K562 (cell line): ENCODE results near the gene AP5Z1. TPM values are rescaled to one million over a fixed set of nuclear protein-coding genes. Genes with fewer than 3 reads are reported as not detected.

ENCODE experiments used
- BRF1 ChIP-seq: IDR thresholded peaks from 3 replicates; pipeline ENCODE4 v1.6.1; 2011; ENCODE audit warnings: borderline replicate concordance, mild to moderate bottlenecking; ENCODE audit not compliant: insufficient read length; ENCODE audit errors: extremely low read depth
- CBX1 ChIP-seq: sonication (generic); IDR thresholded peaks from 2 replicates; pipeline ENCODE4 v1.6.1; 2016; ENCODE audit warnings: antibody characterized with exemption, low read depth, mild to moderate bottlenecking
- E2F3 ChIP-seq: fragments of 250-450 bp; sonication (Bioruptor Pico); IDR thresholded peaks from 2 replicates; pipeline ENCODE4 v1.4.0; 2020; ENCODE audit warnings: mild to moderate bottlenecking
- ELF4 ChIP-seq: fragments of 450-650 bp; formaldehyde crosslinking; IDR thresholded peaks from 2 replicates; pipeline ENCODE4 v1.4.0; 2022; ENCODE audit warnings: missing genetic modification characterization
- HMG20A ChIP-seq: fragments of 450-650 bp; formaldehyde crosslinking; conservative IDR thresholded peaks from 2 replicates; pipeline ENCODE4 v1.4.0; 2020; ENCODE audit warnings: mild to moderate bottlenecking, mixed read lengths
- JUN ChIP-seq, 2 experiments: sonication (generic) in 1 of 2; formaldehyde crosslinking in 1 of 2; IDR thresholded peaks; 2 replicates each; pipeline versions ENCODE4 v1.6.1 to v1.8.0; 2012 to 2022; ENCODE audit warnings: borderline replicate concordance in 2 of 2, mild to moderate bottlenecking in 2 of 2, improper control_type of control experiment in 1 of 2, low read depth in 1 of 2, low read length in 1 of 2, missing genetic modification reagents in 1 of 2
- KDM1A ChIP-seq, 2 experiments: fragments of 450-650 bp; IDR thresholded peaks; 2 replicates each; pipeline ENCODE4 v1.6.1; 2016; ENCODE audit warnings: mild to moderate bottlenecking in 2 of 2
- MTA3 ChIP-seq: fragments of 450-650 bp; formaldehyde crosslinking; IDR thresholded peaks from 2 replicates; pipeline ENCODE4 v1.6.1; 2017; ENCODE audit warnings: mild to moderate bottlenecking, borderline replicate concordance
- NUFIP1 ChIP-seq: fragments of 450-650 bp; IDR thresholded peaks from 2 replicates; pipeline ENCODE4 v1.6.1; 2018; ENCODE audit not compliant: partially characterized antibody
- PRPF4 ChIP-seq: fragments of 200-400 bp; formaldehyde crosslinking; IDR thresholded peaks from one replicate; pipeline ENCODE4 v1.6.1; 2017; ENCODE audit warnings: low read length, low read depth, mild to moderate bottlenecking; ENCODE audit not compliant: insufficient read depth, poor library complexity, severe bottlenecking
- RBM22 ChIP-seq: fragments of 200-400 bp; formaldehyde crosslinking; IDR thresholded peaks from 2 replicates; pipeline ENCODE4 v1.6.1; 2018; ENCODE audit warnings: low read length, low read depth; ENCODE audit not compliant: poor library complexity, severe bottlenecking
- SAFB ChIP-seq: fragments of 200-400 bp; formaldehyde crosslinking; IDR thresholded peaks from 2 replicates; pipeline ENCODE4 v1.6.1; 2017; ENCODE audit warnings: low read depth, low read length, borderline replicate concordance
- SP2 ChIP-seq: IDR thresholded peaks from 2 replicates; pipeline ENCODE4 v1.6.1; 2011; ENCODE audit warnings: mild to moderate bottlenecking, low read depth, low read length, moderate library complexity; ENCODE audit not compliant: poor library complexity, severe bottlenecking; ENCODE audit errors: extremely low read depth
- SPI1 ChIP-seq: IDR thresholded peaks from 2 replicates; pipeline ENCODE4 v1.6.1; 2011; ENCODE audit warnings: low read depth, low read length, control low read depth, borderline replicate concordance
- STAG1 ChIP-seq: sonication (generic); formaldehyde crosslinking; IDR thresholded peaks from 2 replicates; pipeline ENCODE4 v1.5.0; 2020; ENCODE audit warnings: missing genetic modification reagents, borderline replicate concordance
- TFAM ChIP-seq: fragments of 250-450 bp; sonication (Bioruptor Pico); conservative IDR thresholded peaks from 2 replicates; pipeline ENCODE4 v1.5.0; 2021; ENCODE audit warnings: mild to moderate bottlenecking, moderate library complexity
- XRCC3 ChIP-seq: fragments of 450-650 bp; IDR thresholded peaks from 2 replicates; pipeline ENCODE4 v1.6.1; 2017; ENCODE audit warnings: mild to moderate bottlenecking, moderate library complexity
- ZNF175 ChIP-seq: fragments of 200-800 bp; sonication (Bioruptor generic); IDR thresholded peaks from 2 replicates; pipeline ENCODE4 v1.6.1; 2016; ENCODE audit warnings: low read depth, mild to moderate bottlenecking, missing genetic modification characterization, missing compliant biosample characterization
- ZNF197 ChIP-seq: fragments of 200-800 bp; sonication (Bioruptor generic); IDR thresholded peaks from 2 replicates; pipeline ENCODE4 v1.6.1; 2016; ENCODE audit warnings: low read depth, missing genetic modification characterization, missing compliant biosample characterization
- ZNF57 ChIP-seq: fragments of 450-650 bp; formaldehyde crosslinking; IDR thresholded peaks from 2 replicates; pipeline ENCODE4 v1.4.0; 2020; ENCODE audit warnings: mild to moderate bottlenecking, moderate library complexity
- ZNF644 ChIP-seq: fragments of 200-800 bp; sonication (Bioruptor generic); IDR thresholded peaks from 2 replicates; pipeline ENCODE4 v1.6.1; 2016; ENCODE audit warnings: low read depth, missing genetic modification characterization, missing compliant biosample characterization
- ZNF75A ChIP-seq: fragments of 450-650 bp; formaldehyde crosslinking; IDR thresholded peaks from 2 replicates; pipeline ENCODE4 v1.4.0; 2020; ENCODE audit warnings: mild to moderate bottlenecking
- ZNF76 ChIP-seq: fragments of 250-450 bp; sonication (Bioruptor Pico); IDR thresholded peaks from 2 replicates; pipeline ENCODE4 v1.4.0; 2020; ENCODE audit warnings: mild to moderate bottlenecking, moderate library complexity, borderline replicate concordance
- polyA plus RNA-seq, 8 experiments: library from polyadenylated mRNA; depleted of rRNA in 4 of 8; stranded (reverse) in 5 of 8; unstranded in 3 of 8; fragments of >200 nt; fragmentation: Nextera tagmentation in 2 of 8; fragmentation: Illumina TruSeq in 1 of 8; extraction: Ambion mirVana in 2 of 8; extraction: Trizol in 1 of 8; gene quantifications; 2 replicates each; pipeline versions ENCODE4 v1.2.1 to v1.2.3, GENCODE V29; 2011 to 2014; ENCODE audit warnings: inconsistent platforms in 1 of 8, missing spikeins in 1 of 8
- total RNA-seq, 7 experiments: library from RNA; depleted of rRNA in 6 of 7; stranded (reverse); fragments of >200 nt in 6 of 7; fragmentation: Illumina TruSeq in 2 of 7; extraction: Trizol in 2 of 7; gene quantifications; 2 replicates each; pipeline versions ENCODE4 v1.2.1 to v1.2.3, GENCODE V29; 2011 to 2021; ENCODE audit warnings: low replicate concordance in 1 of 7
- TF ChIP-seq, protein P1 (sequence below): sonication (generic); formaldehyde crosslinking; IDR thresholded peaks from 2 replicates; pipeline ENCODE4 v1.8.1; 2023; ENCODE audit warnings: mild to moderate bottlenecking, missing genetic modification reagents
- TF ChIP-seq, protein P2 (sequence below): IDR thresholded peaks from 3 replicates; pipeline ENCODE4 v1.6.1; 2011; ENCODE audit warnings: borderline replicate concordance, mild to moderate bottlenecking, moderate library complexity; ENCODE audit not compliant: insufficient read length; ENCODE audit errors: extremely low read depth

Gene AP5Z1
- total and polyA plus RNA-seq, 9 of the 15 experiments (the other 6 are each of a cell fraction or from before 2014, with no cell fraction given), result 0.06 to 31.1 (median 6.4) TPM

GRCh38 chr7:4830176-4830575, 54.8 kb downstream of the AP5Z1 start (continued):
- peak; percentile 63; the same call in 1 of the 2 replicates for TF ChIP-seq STAG1
- TF ChIP-seq NUFIP1, result no peak
- no peak for TF ChIP-seq ELF4 (CRISPR knock-in tag)
- no peak for TF ChIP-seq SP2
- TF ChIP-seq JUN (IDR thresholded peaks at IDR 0.05; ENCODE audit: borderline replicate concordance, low read depth, low read length), result peak; percentile 33; the same call in 1 of the 2 replicates
- TF ChIP-seq JUN (CRISPR knock-in tag; IDR thresholded peaks at IDR 0.05; ENCODE audit: borderline replicate concordance), result no peak
- no peak for TF ChIP-seq ZNF197
- TF ChIP-seq ZNF76 (CRISPR knock-in tag), result no peak
- peak; percentile 76; the same call in 1 of the 2 replicates for TF ChIP-seq CBX1
- no peak for TF ChIP-seq ZNF644
- no peak for TF ChIP-seq ZNF57
- no peak for TF ChIP-seq KDM1A (IDR thresholded peaks at IDR 0.05)
- no peak for TF ChIP-seq XRCC3
- no peak for TF ChIP-seq ZNF175 (CRISPR knock-in tag)
- no peak for TF ChIP-seq SAFB
- TF ChIP-seq HMG20A (CRISPR knock-in tag), result no peak
- TF ChIP-seq SPI1, result no peak
- no peak for TF ChIP-seq BRF1
- no peak for TF ChIP-seq TFAM (CRISPR knock-in tag)
- TF ChIP-seq, protein P1, sequence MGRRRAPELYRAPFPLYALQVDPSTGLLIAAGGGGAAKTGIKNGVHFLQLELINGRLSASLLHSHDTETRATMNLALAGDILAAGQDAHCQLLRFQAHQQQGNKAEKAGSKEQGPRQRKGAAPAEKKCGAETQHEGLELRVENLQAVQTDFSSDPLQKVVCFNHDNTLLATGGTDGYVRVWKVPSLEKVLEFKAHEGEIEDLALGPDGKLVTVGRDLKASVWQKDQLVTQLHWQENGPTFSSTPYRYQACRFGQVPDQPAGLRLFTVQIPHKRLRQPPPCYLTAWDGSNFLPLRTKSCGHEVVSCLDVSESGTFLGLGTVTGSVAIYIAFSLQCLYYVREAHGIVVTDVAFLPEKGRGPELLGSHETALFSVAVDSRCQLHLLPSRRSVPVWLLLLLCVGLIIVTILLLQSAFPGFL (CRISPR knock-in tag), result no peak
- no peak for TF ChIP-seq RBM22
- no peak for TF ChIP-seq E2F3 (CRISPR knock-in tag)
- TF ChIP-seq, protein P2, sequence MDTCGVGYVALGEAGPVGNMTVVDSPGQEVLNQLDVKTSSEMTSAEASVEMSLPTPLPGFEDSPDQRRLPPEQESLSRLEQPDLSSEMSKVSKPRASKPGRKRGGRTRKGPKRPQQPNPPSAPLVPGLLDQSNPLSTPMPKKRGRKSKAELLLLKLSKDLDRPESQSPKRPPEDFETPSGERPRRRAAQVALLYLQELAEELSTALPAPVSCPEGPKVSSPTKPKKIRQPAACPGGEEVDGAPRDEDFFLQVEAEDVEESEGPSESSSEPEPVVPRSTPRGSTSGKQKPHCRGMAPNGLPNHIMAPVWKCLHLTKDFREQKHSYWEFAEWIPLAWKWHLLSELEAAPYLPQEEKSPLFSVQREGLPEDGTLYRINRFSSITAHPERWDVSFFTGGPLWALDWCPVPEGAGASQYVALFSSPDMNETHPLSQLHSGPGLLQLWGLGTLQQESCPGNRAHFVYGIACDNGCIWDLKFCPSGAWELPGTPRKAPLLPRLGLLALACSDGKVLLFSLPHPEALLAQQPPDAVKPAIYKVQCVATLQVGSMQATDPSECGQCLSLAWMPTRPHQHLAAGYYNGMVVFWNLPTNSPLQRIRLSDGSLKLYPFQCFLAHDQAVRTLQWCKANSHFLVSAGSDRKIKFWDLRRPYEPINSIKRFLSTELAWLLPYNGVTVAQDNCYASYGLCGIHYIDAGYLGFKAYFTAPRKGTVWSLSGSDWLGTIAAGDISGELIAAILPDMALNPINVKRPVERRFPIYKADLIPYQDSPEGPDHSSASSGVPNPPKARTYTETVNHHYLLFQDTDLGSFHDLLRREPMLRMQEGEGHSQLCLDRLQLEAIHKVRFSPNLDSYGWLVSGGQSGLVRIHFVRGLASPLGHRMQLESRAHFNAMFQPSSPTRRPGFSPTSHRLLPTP, result no peak
- no peak for TF ChIP-seq PRPF4
- no peak for TF ChIP-seq ZNF75A (CRISPR knock-in tag)
- TF ChIP-seq MTA3, result peak; percentile 54; the same call in 1 of the 2 replicates
